Kidney epithelial cell (primary cell): Measurements from ENCODE around the gene ROGDI. TPM values are rescaled to one million over a fixed set of nuclear protein-coding genes. Genes with fewer than 3 reads are reported as not detected.

Experiments used
- DNase-seq: peaks from one replicate; pipeline ENCODE4 v3.0.0-alpha.2; 2010; ENCODE audit warnings: low read depth
- H3K27me3 ChIP-seq: 2 replicates; pipeline ENCODE4 v1.6.0; 2011; ENCODE audit warnings: low read length; ENCODE audit not compliant: control insufficient read depth, insufficient read depth
- H3K36me3 ChIP-seq: 2 replicates; pipeline ENCODE4 v1.5.1; 2011; ENCODE audit warnings: low read length; ENCODE audit not compliant: control insufficient read depth, insufficient read depth
- H3K4me3 ChIP-seq: 2 replicates; pipeline ENCODE4 v1.5.1; 2011; ENCODE audit warnings: low read depth, mild to moderate bottlenecking, control low read depth, low read length
- total RNA-seq: library from RNA; depleted of rRNA; stranded (reverse); fragments of >200 nt; gene quantifications from 2 replicates; pipeline ENCODE4 v1.2.3, GENCODE V29; 2015
- TF ChIP-seq, protein P1 (sequence below): IDR thresholded peaks from 2 replicates; pipeline ENCODE4 v1.5.1; 2011; ENCODE audit warnings: mild to moderate bottlenecking, moderate library complexity, low read length, control low read depth, inconsistent platforms; ENCODE audit not compliant: insufficient read depth, poor library complexity, severe bottlenecking

ROGDI gene
- total RNA-seq, 1 donor from 2014 or later = 24.3 TPM

- H3K27me3 ChIP-seq = no peaks in the 10 kb centered on the region
- DNase-seq = no peak
- no peak overlapping the region for H3K4me3 ChIP-seq
- TF ChIP-seq, protein P1, sequence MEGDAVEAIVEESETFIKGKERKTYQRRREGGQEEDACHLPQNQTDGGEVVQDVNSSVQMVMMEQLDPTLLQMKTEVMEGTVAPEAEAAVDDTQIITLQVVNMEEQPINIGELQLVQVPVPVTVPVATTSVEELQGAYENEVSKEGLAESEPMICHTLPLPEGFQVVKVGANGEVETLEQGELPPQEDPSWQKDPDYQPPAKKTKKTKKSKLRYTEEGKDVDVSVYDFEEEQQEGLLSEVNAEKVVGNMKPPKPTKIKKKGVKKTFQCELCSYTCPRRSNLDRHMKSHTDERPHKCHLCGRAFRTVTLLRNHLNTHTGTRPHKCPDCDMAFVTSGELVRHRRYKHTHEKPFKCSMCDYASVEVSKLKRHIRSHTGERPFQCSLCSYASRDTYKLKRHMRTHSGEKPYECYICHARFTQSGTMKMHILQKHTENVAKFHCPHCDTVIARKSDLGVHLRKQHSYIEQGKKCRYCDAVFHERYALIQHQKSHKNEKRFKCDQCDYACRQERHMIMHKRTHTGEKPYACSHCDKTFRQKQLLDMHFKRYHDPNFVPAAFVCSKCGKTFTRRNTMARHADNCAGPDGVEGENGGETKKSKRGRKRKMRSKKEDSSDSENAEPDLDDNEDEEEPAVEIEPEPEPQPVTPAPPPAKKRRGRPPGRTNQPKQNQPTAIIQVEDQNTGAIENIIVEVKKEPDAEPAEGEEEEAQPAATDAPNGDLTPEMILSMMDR = no peak
- H3K36me3 ChIP-seq = peaks cover 5% of the 10 kb centered on the region
These were observed 11.0 kb upstream of the ROGDI start for GRCh38 chr16:4813251-4814003.

GRCh38 chr16:4811773-4812172 is 9.3 kb upstream of the ROGDI start:
- no peak for DNase-seq
- H3K36me3 ChIP-seq = peaks cover 5% of the 10 kb centered on the region
- no peak overlapping the region for H3K4me3 ChIP-seq
- TF ChIP-seq, protein P1 = no peak
- no peaks in the 10 kb centered on the region for H3K27me3 ChIP-seq

DNA sequence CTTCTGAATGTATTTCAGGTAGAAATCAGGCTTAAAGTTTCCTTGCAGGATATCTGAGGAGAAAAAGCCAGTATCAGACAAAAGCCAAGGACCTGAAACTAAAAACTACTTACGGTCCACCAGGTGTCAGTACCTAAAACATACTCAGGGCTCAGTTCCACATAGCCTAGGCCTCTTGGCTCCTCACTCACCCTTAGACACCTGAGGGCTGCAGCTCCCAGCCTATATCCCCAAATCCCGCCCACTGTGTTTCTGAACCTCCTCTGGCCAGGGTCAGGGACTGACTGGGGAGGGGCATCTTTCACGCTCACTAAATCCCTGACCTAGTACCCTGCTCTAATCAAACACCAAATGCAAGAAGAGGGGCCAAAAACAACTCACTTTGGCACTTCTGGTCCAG is 8.8 kb upstream of the ROGDI start:
- Histone ChIP-seq H3K27me3 (no peaks in the 10 kb centered on the region), H3K36me3 (peaks cover 5% of the 10 kb centered on the region), H3K4me3 (no peak overlapping the region)
- TF ChIP-seq, protein P1 = no peak
- no peak for DNase-seq

GRCh38 chr16:4806280-4806679 is 3.8 kb upstream of the ROGDI start:
- DNase-seq = no peak
- H3K36me3 ChIP-seq = no peaks in the 10 kb centered on the region
- no peaks in the 10 kb centered on the region for H3K27me3 ChIP-seq
- H3K4me3 ChIP-seq = no peak overlapping the region
- TF ChIP-seq, protein P1 = no peak

- Histone ChIP-seq H3K36me3 (peaks cover 1% of the 10 kb centered on the region), H3K4me3 (no peak overlapping the region), H3K27me3 (no peaks in the 10 kb centered on the region)
- TF ChIP-seq, protein P1 = no peak
- DNase-seq = no peak
These were observed 2.8 kb upstream of the ROGDI start for GRCh38 chr16:4805231-4805630.
